HuH-7 (cell line): Measurements from ENCODE around the gene SDCCAG8.
"Not testable (repeated sequence)": the region's sequence is repeated elsewhere in the genome, so short reads cannot be mapped to it uniquely, and the experiment has no call there.

ENCODE experiments used
- DNase-seq: peaks from one replicate; pipeline ENCODE4 v3.0.0; 2011; ENCODE audit warnings: low spot score

SDCCAG8 gene

DNA sequence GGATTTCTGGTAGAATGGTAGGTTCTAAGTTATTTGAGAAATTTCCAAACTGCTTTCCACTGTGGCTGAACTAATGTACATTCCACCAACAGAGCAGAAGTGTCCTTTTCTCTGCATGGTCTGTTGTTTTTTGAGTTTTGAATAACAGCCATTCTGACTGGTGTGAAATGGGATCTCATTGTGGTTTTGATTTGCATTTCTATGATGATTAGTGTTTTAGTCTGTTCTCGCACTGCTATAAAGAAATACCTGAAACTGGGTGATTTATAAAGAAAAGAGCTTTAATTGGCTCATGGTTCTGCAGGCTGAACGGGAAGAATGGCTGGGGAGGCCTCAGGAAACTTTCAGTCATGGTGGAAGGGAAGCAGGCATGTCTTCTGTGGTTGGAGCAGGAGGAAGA is 80.3 kb downstream of the SDCCAG8 start:
- DNase-seq, result no peak

DNA sequence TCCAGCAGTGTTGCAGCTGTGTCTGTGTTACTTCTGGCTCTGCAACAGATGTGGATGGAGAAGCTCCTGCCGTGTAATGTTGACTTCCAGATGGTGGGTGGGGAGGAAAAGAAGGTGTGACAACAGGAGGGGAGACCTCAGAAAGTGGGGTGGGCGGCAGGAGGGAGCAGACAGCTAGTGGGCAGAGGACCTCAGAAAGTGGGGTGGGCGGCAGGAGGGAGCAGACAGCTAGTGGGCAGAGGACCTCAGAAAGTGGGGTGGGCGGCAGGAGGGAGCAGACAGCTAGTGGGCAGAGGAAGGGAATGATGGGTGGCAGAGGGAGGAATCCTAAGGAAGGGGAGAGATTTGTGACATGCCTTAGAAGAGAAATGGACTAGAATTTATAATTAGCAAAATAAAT is 83.0 kb downstream of the SDCCAG8 start:
- not testable (repeated sequence) for DNase-seq

- no peak for DNase-seq
These were observed 85.2 kb downstream of the SDCCAG8 start for GRCh38 chr1:243341074-243341473.

DNA sequence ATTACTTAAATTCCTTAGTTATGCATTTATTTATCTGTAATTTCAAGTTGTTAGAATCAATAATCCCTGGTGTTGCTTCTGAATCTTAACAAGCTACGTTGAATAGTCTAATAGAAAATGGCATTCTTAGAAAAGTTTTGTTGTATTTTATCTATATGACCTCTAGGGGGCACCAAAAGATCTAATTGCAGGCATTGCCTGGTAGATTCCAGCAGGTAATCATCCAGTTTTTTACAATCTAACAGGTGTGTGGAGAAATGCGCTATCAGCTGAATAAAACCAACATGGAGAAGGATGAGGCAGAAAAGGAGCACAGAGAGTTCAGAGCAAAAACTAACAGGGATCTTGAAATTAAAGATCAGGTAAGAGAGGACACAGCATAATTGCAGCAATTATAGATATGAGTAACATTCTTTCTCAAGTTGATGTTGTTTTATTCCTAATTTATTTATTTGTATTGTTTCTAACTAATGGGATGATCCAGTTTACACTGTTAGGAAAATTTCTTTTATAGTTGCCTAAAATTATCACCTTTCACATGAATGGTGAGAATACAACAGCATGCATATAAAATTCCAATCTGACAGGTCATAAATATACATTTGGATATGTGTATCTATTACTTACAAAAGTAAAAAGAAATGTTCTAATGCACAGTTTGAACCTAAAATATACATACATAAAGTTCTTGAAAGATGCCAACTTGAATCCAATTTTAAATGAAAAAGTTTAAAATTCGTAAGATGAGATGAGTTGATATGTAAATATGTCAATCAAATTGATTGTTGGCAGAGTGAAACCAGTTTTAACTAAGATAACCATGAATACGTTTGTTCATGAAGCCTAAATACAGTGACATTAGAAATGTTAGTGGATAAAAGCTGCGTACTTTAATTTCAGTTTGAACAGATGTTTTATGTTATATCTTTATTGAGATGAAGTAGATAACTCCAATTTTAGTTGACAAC is 88.4 kb downstream of the SDCCAG8 start:
- peak; percentile 49 for DNase-seq

- no peak for DNase-seq
These were observed 89.4 kb downstream of the SDCCAG8 start for GRCh38 chr1:243345205-243345604.

GRCh38 chr1:243346016-243346415 is 90.2 kb downstream of the SDCCAG8 start:
- no peak for DNase-seq

- no peak for DNase-seq
These were observed 90.6 kb downstream of the SDCCAG8 start for GRCh38 chr1:243346468-243346867.

- DNase-seq, result no peak
These were observed 92.5 kb downstream of the SDCCAG8 start for GRCh38 chr1:243348331-243348730.

- no peak for DNase-seq
These were observed 93.3 kb downstream of the SDCCAG8 start for GRCh38 chr1:243349128-243349527.

- DNase-seq, result no peak
These were observed 95.5 kb downstream of the SDCCAG8 start for GRCh38 chr1:243351337-243351736.

DNA sequence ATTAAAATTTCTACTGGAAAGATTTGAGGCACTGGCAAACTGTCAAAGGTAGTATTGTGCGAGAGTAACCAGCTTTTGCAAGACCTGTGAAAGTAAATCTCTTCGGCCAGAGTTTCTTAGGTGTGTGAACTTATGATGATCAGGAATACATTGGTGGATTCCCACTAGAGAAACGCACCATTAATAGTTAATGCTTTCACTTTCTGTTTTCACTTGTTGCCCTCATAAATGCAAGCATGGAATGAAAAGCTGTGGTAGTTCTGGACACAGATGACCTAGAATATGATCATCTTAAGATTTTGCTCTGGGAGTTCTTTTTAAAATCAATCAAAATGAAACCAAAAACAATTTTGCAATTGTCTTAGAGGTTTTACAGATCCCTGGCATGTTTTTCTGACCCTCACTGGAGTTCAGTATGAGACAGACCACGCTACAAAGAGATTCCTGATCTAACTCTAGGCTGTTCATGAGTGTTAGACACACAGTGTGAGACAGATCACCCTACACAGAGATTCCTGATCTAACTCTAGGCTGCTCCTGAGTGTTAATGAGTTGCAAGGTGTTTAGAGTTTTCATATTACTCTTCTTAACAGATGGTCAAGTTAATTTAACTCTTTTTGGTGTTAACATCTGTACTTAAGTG is 98.8 kb downstream of the SDCCAG8 start:
- DNase-seq, result no peak

DNA sequence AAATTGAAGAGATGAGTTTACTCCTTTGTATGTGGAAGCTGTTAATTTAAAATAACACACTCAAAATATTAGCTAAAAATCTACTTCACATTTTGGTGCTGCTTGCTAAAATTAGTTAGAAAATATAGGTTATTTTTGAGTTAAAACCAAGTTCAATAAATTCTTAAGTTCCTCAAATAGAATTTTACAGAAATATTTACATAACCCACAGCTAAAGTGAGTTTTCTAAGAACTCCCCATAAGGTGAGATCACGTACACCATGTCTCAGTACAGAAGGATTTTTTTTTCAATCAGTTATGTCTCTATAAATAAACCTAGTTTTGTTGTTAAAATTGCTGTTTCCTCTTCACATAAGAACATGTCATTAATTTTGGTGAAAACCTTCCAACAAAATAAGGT is 108.0 kb downstream of the SDCCAG8 start:
- no peak for DNase-seq

DNA sequence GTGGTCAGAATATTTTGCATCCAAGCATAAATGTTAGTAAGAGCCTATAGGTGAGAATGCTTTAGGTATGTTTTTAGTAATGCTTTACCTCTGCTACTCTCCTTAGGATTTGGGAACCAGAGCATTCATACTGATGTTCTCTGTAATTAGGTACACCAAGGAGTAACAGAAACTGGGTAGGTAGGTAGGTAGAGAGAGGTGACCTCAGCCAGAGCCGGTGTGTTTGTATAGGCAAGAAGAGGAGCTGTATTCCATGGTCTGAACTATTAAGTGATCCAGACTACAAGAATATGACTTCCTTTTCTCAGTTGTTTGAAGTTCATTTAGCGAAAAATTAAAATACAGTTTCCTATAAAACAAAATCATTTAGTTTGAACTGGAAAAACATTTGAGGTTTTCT is 108.5 kb downstream of the SDCCAG8 start:
- no peak for DNase-seq

DNA sequence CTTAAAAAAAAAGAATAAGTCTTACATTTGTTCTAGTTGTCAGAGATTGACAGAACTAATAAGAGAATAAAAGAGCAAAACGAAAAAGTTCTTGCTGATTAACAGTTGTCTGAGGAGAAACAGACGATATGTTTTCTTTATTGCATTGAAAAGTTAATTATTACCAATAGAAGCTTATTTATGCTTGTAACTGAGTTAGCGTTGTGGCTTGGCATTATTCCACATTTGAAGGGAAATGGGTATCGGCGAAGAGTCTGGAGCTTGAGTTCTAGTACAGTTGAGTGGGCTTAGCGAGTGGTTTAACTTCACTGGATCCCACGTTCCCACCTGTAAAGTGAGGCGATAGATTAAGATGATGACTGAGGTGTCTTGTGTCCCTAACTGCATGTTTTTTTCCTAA is 109.0 kb downstream of the SDCCAG8 start:
- no peak for DNase-seq

DNA sequence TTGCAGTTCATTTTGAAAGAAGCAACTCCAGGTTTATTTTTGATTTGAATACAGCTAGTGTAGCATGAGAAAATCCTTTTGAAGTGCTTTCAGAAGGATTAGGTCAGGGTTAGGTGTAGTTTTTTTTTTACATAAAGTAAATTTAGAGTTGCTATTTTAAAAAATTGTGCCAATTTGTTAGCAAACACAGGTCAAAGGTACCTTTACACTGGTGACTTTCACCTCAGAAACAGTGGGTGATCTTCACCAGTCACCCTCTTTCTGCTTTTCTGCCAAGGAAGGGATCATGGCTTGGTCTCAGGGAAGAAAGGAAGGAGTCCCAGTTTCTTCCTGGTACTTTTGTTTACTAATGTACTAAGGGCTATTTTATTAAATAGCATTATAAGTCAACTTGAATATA is 111.5 kb downstream of the SDCCAG8 start:
- DNase-seq, result no peak

DNA sequence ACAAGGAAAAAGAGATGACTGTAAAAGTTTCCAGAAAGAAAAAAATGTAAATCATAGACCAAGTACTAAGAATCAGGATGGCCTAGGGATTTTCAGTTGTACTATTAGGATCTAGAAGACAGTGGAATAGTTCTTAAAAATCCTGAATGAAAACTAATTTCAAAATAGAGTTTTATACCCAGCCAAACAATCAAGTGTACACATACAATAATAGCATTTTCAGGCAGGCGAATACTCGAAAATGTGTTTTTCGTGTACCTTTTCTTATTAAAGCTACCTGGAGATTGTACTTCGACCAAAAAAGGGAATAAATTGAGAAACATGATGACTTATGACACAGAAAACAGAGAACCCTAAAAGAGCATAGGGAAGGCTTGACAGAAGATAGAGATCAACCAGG is 118.6 kb downstream of the SDCCAG8 start:
- no peak for DNase-seq

- no peak for DNase-seq
These were observed 119.8 kb downstream of the SDCCAG8 start for GRCh38 chr1:243375596-243375995.

GRCh38 chr1:243378669-243379068 is 122.8 kb downstream of the SDCCAG8 start:
- DNase-seq, result no peak

- no peak for DNase-seq
These were observed 123.4 kb downstream of the SDCCAG8 start for GRCh38 chr1:243379208-243379607.

- no peak for DNase-seq
These were observed 123.9 kb downstream of the SDCCAG8 start for GRCh38 chr1:243379706-243380105.

GRCh38 chr1:243388276-243388675 is 132.4 kb downstream of the SDCCAG8 start:
- no peak for DNase-seq

DNA sequence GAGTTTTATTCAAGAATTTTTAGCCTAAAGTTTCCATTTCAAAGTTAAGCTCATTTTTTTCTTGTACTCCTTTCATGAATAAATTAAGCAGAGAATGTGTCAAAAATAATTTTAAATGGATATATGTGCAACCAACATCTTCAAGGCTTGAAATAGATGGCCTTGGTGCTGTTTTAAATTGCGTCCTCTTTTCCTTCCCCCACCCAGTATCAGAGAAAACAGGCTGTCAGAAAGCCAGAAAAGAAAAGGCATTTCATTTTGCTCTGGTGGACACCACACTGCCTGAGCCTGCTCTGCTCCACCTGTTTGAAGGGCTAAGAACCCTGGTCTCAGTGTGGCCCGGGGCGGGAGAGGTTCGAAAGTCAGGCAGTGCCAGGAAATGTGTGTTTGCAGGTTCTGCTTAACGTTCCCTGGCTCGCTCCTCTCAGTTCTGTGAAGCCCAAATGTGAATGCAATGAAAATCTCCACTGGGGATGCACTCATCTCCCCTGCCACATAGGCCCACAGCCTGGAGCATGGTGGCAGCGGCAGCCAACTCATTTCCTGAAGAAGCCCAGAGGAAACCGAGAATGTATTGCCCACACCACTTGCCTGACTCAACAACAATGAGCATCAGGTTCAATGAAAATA is 134.4 kb downstream of the SDCCAG8 start:
- no peak for DNase-seq

GRCh38 chr1:243391355-243391754 is 135.5 kb downstream of the SDCCAG8 start:
- DNase-seq, result no peak
